ENCODE measurements around the gene TMEM60. TPM values are rescaled to one million over a fixed set of nuclear protein-coding genes. Genes with fewer than 3 reads are reported as not detected.

Gene TMEM60
- total RNA-seq, 2 donors from 2014 or later = 8.7 to 12.2 TPM

DNA sequence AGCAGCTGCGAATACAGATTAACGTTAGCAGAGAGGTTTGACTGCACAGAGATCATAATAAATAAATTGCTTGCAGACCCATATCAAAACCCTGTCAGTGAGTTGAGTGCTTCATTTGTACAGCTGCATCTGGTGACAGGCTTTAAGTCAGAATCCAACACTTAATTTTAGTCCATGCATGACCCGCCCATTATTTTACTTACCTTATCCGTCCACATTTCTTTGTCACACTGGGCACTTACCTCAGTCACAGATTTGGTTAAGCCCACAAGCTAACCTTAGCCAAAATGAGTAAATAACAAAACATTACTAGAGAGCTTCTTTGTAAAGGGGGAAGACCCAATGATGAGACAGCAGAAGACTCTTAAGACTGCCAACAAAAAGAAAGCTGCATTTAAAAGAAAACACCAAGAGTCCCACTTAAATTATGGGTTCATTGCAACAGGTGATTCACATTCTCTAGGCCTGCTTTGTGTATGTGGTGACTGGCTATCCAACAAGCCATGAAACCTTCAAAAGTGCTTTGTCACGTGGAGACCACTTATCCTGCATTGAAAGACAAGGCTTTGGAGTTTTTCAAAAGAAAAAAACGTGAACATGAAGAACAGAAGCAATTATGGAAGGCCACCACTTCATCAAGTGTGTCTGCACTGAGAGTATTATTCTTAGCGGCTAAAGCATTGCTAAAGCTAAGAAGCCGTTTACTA, 32.6 kb upstream of the TMEM60 start:
- H3K27ac ChIP-seq = no peak overlapping the region
- DNase-seq (ENCODE audit: low spot score) (no peak), ATAC-seq (ENCODE audit: insufficient number of reproducible peaks, low FRiP score, low read depth) (no peak)

GRCh38 chr7:77827999-77828398, 29.8 kb upstream of the TMEM60 start:
- Histone ChIP-seq H3K27ac (no peak overlapping the region), H3K4me3 (no peak overlapping the region), H3K4me1 (ENCODE audit: control insufficient read depth in 1 of 2, low read depth in 2 of 2) (peaks cover 10 to 20% of the 10 kb centered on the region in 2 donors), H3K9me3 (no peaks in the 10 kb centered on the region), H3K27me3 (replicated peaks; ENCODE audit: insufficient read depth) (no peaks in the 10 kb centered on the region), H3K36me3 (no peaks in the 10 kb centered on the region)
- DNase-seq (ENCODE audit: low spot score) (no peak), ATAC-seq (ENCODE audit: insufficient number of reproducible peaks, low FRiP score, low read depth) (no peak)
- TF ChIP-seq, protein P1, sequence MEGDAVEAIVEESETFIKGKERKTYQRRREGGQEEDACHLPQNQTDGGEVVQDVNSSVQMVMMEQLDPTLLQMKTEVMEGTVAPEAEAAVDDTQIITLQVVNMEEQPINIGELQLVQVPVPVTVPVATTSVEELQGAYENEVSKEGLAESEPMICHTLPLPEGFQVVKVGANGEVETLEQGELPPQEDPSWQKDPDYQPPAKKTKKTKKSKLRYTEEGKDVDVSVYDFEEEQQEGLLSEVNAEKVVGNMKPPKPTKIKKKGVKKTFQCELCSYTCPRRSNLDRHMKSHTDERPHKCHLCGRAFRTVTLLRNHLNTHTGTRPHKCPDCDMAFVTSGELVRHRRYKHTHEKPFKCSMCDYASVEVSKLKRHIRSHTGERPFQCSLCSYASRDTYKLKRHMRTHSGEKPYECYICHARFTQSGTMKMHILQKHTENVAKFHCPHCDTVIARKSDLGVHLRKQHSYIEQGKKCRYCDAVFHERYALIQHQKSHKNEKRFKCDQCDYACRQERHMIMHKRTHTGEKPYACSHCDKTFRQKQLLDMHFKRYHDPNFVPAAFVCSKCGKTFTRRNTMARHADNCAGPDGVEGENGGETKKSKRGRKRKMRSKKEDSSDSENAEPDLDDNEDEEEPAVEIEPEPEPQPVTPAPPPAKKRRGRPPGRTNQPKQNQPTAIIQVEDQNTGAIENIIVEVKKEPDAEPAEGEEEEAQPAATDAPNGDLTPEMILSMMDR (IDR thresholded peaks at IDR 0.05) = no peak

More for the DNA sequence above, 32.6 kb upstream of the TMEM60 start:
- Histone ChIP-seq H3K4me1 (ENCODE audit: control insufficient read depth in 1 of 2, low read depth in 2 of 2) (peaks cover 5 to 20% of the 10 kb centered on the region in 2 donors), H3K36me3 (no peaks in the 10 kb centered on the region), H3K4me3 (no peak overlapping the region), H3K9me3 (no peaks in the 10 kb centered on the region), H3K27me3 (replicated peaks; ENCODE audit: insufficient read depth) (no peaks in the 10 kb centered on the region)
- TF ChIP-seq, protein P1 (IDR thresholded peaks at IDR 0.05) = no peak

- peaks cover 10 to 20% of the 10 kb centered on the region in 2 donors for H3K4me1 ChIP-seq (ENCODE audit: control insufficient read depth in 1 of 2, low read depth in 2 of 2)
- H3K27me3 ChIP-seq (replicated peaks; ENCODE audit: insufficient read depth) = no peaks in the 10 kb centered on the region
- ATAC-seq (ENCODE audit: insufficient number of reproducible peaks, low FRiP score, low read depth) = no peak
- DNase-seq (ENCODE audit: low spot score) = no peak
- no peak overlapping the region for H3K4me3 ChIP-seq
- H3K9me3 ChIP-seq = peaks cover 2% of the 10 kb centered on the region
- no peaks in the 10 kb centered on the region for H3K36me3 ChIP-seq
- H3K27ac ChIP-seq = no peak overlapping the region
- TF ChIP-seq, protein P1 (IDR thresholded peaks at IDR 0.05) = no peak
Measured at GRCh38 chr7:77826300-77826699, 28.1 kb upstream of the TMEM60 start.

DNA sequence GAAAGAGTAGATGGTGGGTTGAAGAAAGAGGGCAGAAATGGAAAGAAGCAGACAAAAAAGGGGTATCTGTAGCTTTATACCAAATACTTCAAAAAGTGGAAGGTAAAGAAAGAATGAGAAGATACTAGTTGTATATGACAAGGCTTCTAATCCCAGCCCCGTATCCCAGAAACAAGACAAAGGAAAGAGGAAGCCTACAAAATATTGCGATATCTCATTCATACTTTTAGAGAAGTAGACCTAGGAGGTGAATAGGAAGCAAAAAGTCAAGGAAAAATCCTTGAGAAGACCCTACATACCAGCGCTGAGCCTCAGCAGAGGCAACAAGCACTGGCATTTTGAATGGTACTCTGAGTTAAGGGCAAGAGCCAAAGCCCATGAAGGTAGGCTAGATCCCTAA, 26.9 kb upstream of the TMEM60 start:
- no peak overlapping the region for H3K4me3 ChIP-seq
- H3K4me1 ChIP-seq (ENCODE audit: control insufficient read depth in 1 of 2, low read depth in 2 of 2) = peaks cover 10 to 20% of the 10 kb centered on the region in 2 donors
- no peak overlapping the region for H3K27ac ChIP-seq
- ATAC-seq (ENCODE audit: insufficient number of reproducible peaks, low FRiP score, low read depth) = no peak
- TF ChIP-seq, protein P1 (IDR thresholded peaks at IDR 0.05) = no peak
- H3K27me3 ChIP-seq (replicated peaks; ENCODE audit: insufficient read depth) = no peaks in the 10 kb centered on the region
- H3K9me3 ChIP-seq = peaks cover 14% of the 10 kb centered on the region
- H3K36me3 ChIP-seq = no peaks in the 10 kb centered on the region
- DNase-seq (ENCODE audit: low spot score) = no peak

- peaks cover 6 to 17% of the 10 kb centered on the region in 2 donors for H3K4me1 ChIP-seq (ENCODE audit: control insufficient read depth in 1 of 2, low read depth in 2 of 2)
- DNase-seq (ENCODE audit: low spot score) (no peak), ATAC-seq (ENCODE audit: insufficient number of reproducible peaks, low FRiP score, low read depth) (no peak)
- H3K36me3 ChIP-seq = no peaks in the 10 kb centered on the region
- no peak overlapping the region for H3K4me3 ChIP-seq
- no peaks in the 10 kb centered on the region for H3K27me3 ChIP-seq (replicated peaks; ENCODE audit: insufficient read depth)
- H3K9me3 ChIP-seq = peaks cover 14% of the 10 kb centered on the region
- no peak overlapping the region for H3K27ac ChIP-seq
- TF ChIP-seq, protein P1 (IDR thresholded peaks at IDR 0.05) = no peak
Measured at GRCh38 chr7:77824636-77825035, 26.4 kb upstream of the TMEM60 start.
